Prostate gland (tissue), 2 donors: Measurements from ENCODE around the gene SLC35F5. TPM values are rescaled to one million over a fixed set of nuclear protein-coding genes. Genes with fewer than 3 reads are reported as not detected.
"Not testable (repeated sequence)": the region's sequence is repeated elsewhere in the genome, so short reads cannot be mapped to it uniquely, and the experiment has no call there.

Source experiments
- DNase-seq: peaks from one replicate; pipeline ENCODE4 v3.0.0-alpha.2; 2019; ENCODE audit warnings: low spot score
- H3K27ac ChIP-seq, 2 donors: fragments of 200-600 bp; sonication (generic); 2 replicates each; pipeline ENCODE4 v1.5.1; 2017 to 2019
- H3K27me3 ChIP-seq: fragments of 200-600 bp; sonication (generic); replicated peaks from 2 replicates; pipeline ENCODE4 v1.5.1; 2019; ENCODE audit not compliant: insufficient read depth
- H3K36me3 ChIP-seq, 2 donors: fragments of 200-600 bp; sonication (generic); 1 replicate in 1 of 2; 2 replicates in 1 of 2; pipeline versions ENCODE4 v1.5.1 to v1.8.1; 2017 to 2019
- H3K4me1 ChIP-seq: fragments of 200-600 bp; sonication (generic); replicated peaks from 2 replicates; pipeline ENCODE4 v1.5.1; 2019
- H3K4me3 ChIP-seq, 2 donors: fragments of 200-600 bp; sonication (generic); 2 replicates each; pipeline ENCODE4 v1.5.1; 2017 to 2019
- H3K9me3 ChIP-seq: fragments of 200-600 bp; sonication (generic); 2 replicates; pipeline ENCODE4 v1.5.1; 2017
- CTCF ChIP-seq, 4 experiments: fragments of 200-600 bp in 2 of 4; fragments of 450-650 bp in 2 of 4; sonication (generic) in 2 of 4; IDR thresholded peaks; 1 replicate in 3 of 4; 2 replicates in 1 of 4; pipeline ENCODE4 v1.5.1; 2016 to 2019; ENCODE audit warnings: antibody characterized with exemption in 4 of 4, mild to moderate bottlenecking in 2 of 4, moderate library complexity in 2 of 4
- POLR2A ChIP-seq: fragments of 450-650 bp; IDR thresholded peaks from one replicate; pipeline ENCODE4 v1.6.1; 2016; ENCODE audit warnings: antibody characterized with exemption, mild to moderate bottlenecking
- POLR2AphosphoS5 ChIP-seq: sonication (generic); formaldehyde crosslinking; IDR thresholded peaks from one replicate; pipeline ENCODE4 v1.6.1; 2017; ENCODE audit warnings: antibody characterized with exemption
- whole genome bisulfite sequencing: methylation state at CpG from one replicate; pipeline ENCODE4 v1.1.5; 2018; 5-methylcytosine and 5-hydroxymethylcytosine counted together
- intact Hi-C: fragments of 100-400 bp; cut with DNase I; formaldehyde crosslinking; loops from one replicate; pipeline ENCODE4 v1.14.2; 2022
- total RNA-seq, 2 donors: library from RNA; depleted of rRNA; stranded (reverse); fragments of >200 nt; gene quantifications; one replicate each; pipeline ENCODE4 v1.1.0, GENCODE V29; 2016

Gene SLC35F5
- total RNA-seq, 2 donors from 2014 or later, result 69.7 to 88.6 TPM

- H3K36me3 ChIP-seq, result no peaks in the 10 kb centered on the region
- H3K27ac ChIP-seq, result no peak overlapping the region
- WGBS, result 47% methylated on average over 1 of the region's 1 CpG
- no peak overlapping the region for H3K4me3 ChIP-seq
- H3K9me3 ChIP-seq, result no peaks in the 10 kb centered on the region
- TF ChIP-seq CTCF (IDR thresholded peaks at IDR 0.05), result no peak
- no peak for TF ChIP-seq POLR2AphosphoS5
- no peak for TF ChIP-seq POLR2A
- H3K27me3 ChIP-seq, result no peaks in the 10 kb centered on the region
- H3K4me1 ChIP-seq, result no peaks in the 10 kb centered on the region
- intact Hi-C loops, result no loop called here
- DNase-seq, result no peak
Observed at GRCh38 chr2:113707106-113707505, 49.3 kb downstream of the SLC35F5 start.

GRCh38 chr2:113705982-113706523, 50.4 kb downstream of the SLC35F5 start:
- Histone ChIP-seq H3K4me3 (no peak overlapping the region), H3K36me3 (no peaks in the 10 kb centered on the region), H3K27ac (no peak overlapping the region), H3K4me1 (no peaks in the 10 kb centered on the region), H3K9me3 (no peaks in the 10 kb centered on the region), H3K27me3 (no peaks in the 10 kb centered on the region)
- DNase-seq, result no peak
- no peak for TF ChIP-seq CTCF (IDR thresholded peaks at IDR 0.05)
- no peak for TF ChIP-seq POLR2AphosphoS5
- TF ChIP-seq POLR2A, result no peak
- 61% methylated on average over 7 of the region's 7 CpGs for WGBS
- intact Hi-C loops, result no loop called here

GRCh38 chr2:113704300-113704993, 52.0 kb downstream of the SLC35F5 start:
- H3K9me3 ChIP-seq, DNase-seq, H3K4me3 ChIP-seq, H3K27ac ChIP-seq, H3K36me3 ChIP-seq, intact Hi-C loops, H3K27me3 ChIP-seq, H3K4me1 ChIP-seq: not testable (repeated sequence)
- 92% methylated on average over 39 of the region's 54 CpGs for WGBS

GRCh38 chr2:113703386-113704299, 52.8 kb downstream of the SLC35F5 start:
- WGBS, result 82% methylated on average over 25 of the region's 25 CpGs
- no peaks in the 10 kb centered on the region for H3K27me3 ChIP-seq
- no peak overlapping the region for H3K27ac ChIP-seq
- DNase-seq, result no peak
- no peak overlapping the region for H3K4me3 ChIP-seq
- H3K4me1 ChIP-seq, result no peaks in the 10 kb centered on the region
- intact Hi-C loops, result no loop called here
- H3K36me3 ChIP-seq, result no peaks in the 10 kb centered on the region
- no peaks in the 10 kb centered on the region for H3K9me3 ChIP-seq
- TF ChIP-seq POLR2A, result no peak
- no peak for TF ChIP-seq CTCF (IDR thresholded peaks at IDR 0.05)
- no peak for TF ChIP-seq POLR2AphosphoS5

- no peaks in the 10 kb centered on the region for H3K9me3 ChIP-seq
- no peak overlapping the region for H3K4me3 ChIP-seq
- no peak for DNase-seq
- H3K36me3 ChIP-seq, result no peaks in the 10 kb centered on the region
- no peak overlapping the region for H3K27ac ChIP-seq
- H3K4me1 ChIP-seq, result no peaks in the 10 kb centered on the region
- H3K27me3 ChIP-seq, result no peaks in the 10 kb centered on the region
- intact Hi-C loops, result no loop called here
- TF ChIP-seq POLR2A, result no peak
- TF ChIP-seq POLR2AphosphoS5, result no peak
- no peak for TF ChIP-seq CTCF (IDR thresholded peaks at IDR 0.05)
- WGBS, result 82% methylated on average over 17 of the region's 17 CpGs
Observed at GRCh38 chr2:113700186-113700841, 56.1 kb downstream of the SLC35F5 start.
